K562 (cell line): ENCODE results near the gene ATP5ME. TPM values are rescaled to one million over a fixed set of nuclear protein-coding genes. Genes with fewer than 3 reads are reported as not detected.
A peak's percentile ranks its signal among the peaks of the same experiment; 100 is the strongest.

Experiments
- ATAC-seq: fragments of 200-7000 bp; cut with Tn5 transposase; 3 replicates; pipeline ENCODE4 v1.9.1; 2020; ENCODE audit warnings: moderate library complexity
- BruUV-seq: library from RNA; stranded (reverse); fragments of 400-500 nt; replicated peaks from 2 replicates; lab custom pipeline; 2021; lab: Mats Ljungman, UMichigan
- CTCF ChIA-PET: fragments of 300-600 bp; formaldehyde crosslinking; extraction: SDS; loops from one replicate; lab custom pipeline; 2021; ENCODE audit warnings: low intra/inter-chr PET ratio; lab: Yijun Ruan, JAX
- POLR2A ChIA-PET: fragments of 300-600, 350-650 bp; sonication (Branson Sonifier 250); formaldehyde crosslinking; extraction: SDS; loops from one replicate; lab custom pipeline; 2021; ENCODE audit warnings: antibody characterized with exemption, inconsistent platforms; lab: Yijun Ruan, JAX
- DNase-seq, 4 experiments: peaks; one replicate each; pipeline versions ENCODE4 v3.0.0 to v3.0.0-alpha.2; 2011 to 2018; ENCODE audit warnings: low spot score in 3 of 4, mixed read lengths in 3 of 4; ENCODE audit errors: extremely low read depth in 1 of 4
- FAIRE-seq: peaks from 2 replicates; lab custom pipeline; 2011; peaks lifted over from hg19 to GRCh38; lab: Jason Lieb, UNC
- H2AFZ ChIP-seq: 2 replicates; pipeline ENCODE4 v1.6.0; 2011; ENCODE audit warnings: low read depth, low read length, control low read depth, inconsistent platforms
- H3K27ac ChIP-seq: fragments of 200-600 bp; 3 replicates; pipeline ENCODE4 v1.8.0; 2011; ENCODE audit warnings: low read depth, mild to moderate bottlenecking, control low read depth, inconsistent platforms, low read length, moderate library complexity, mixed read lengths; ENCODE audit errors: extremely low read depth
- H3K27me3 ChIP-seq, 2 experiments: fragments of 300-600 bp in 1 of 2; 2 replicates in 1 of 2; 3 replicates in 1 of 2; pipeline versions ENCODE4 v1.6.0 to v1.8.0; 2011; ENCODE audit warnings: inconsistent platforms in 2 of 2, low read length in 2 of 2, mild to moderate bottlenecking in 1 of 2, mixed read lengths in 1 of 2, moderate library complexity in 1 of 2; ENCODE audit not compliant: control insufficient read depth in 2 of 2, insufficient read depth in 2 of 2
- H3K36me3 ChIP-seq: fragments of 300-600 bp; 3 replicates; pipeline ENCODE4 v1.8.0; 2011; ENCODE audit warnings: mild to moderate bottlenecking, low read length, inconsistent platforms; ENCODE audit not compliant: control insufficient read depth, insufficient read depth
- H3K4me1 ChIP-seq, 2 experiments: fragments of 200-600 bp in 1 of 2; replicated peaks in 1 of 2; 2 replicates in 1 of 2; 3 replicates in 1 of 2; pipeline versions ENCODE4 v1.5.1 to v1.8.0; 2011; ENCODE audit warnings: inconsistent platforms in 2 of 2, low read length in 2 of 2, mild to moderate bottlenecking in 1 of 2, mixed read lengths in 1 of 2, moderate library complexity in 1 of 2; ENCODE audit not compliant: control insufficient read depth in 2 of 2, insufficient read depth in 2 of 2
- H3K4me2 ChIP-seq: 2 replicates; pipeline ENCODE4 v1.6.1; 2011; ENCODE audit warnings: low read length, control low read depth, inconsistent platforms, mixed read lengths; ENCODE audit not compliant: insufficient read depth
- H3K4me3 ChIP-seq: fragments of 200-600 bp; sonication (generic), shearing (Covaris generic); 2 replicates; pipeline ENCODE4 v1.5.1; 2016; ENCODE audit warnings: control low read depth, inconsistent platforms
- H3K79me2 ChIP-seq: fragments of 200-600 bp; 3 replicates; pipeline ENCODE4 v1.8.0; 2011; ENCODE audit warnings: low read length, inconsistent platforms; ENCODE audit not compliant: control insufficient read depth, insufficient read depth
- H3K9ac ChIP-seq, 2 experiments: 2 replicates each; pipeline versions ENCODE4 v1.6.0 to v1.6.1; 2011; ENCODE audit warnings: low read depth in 2 of 2, low read length in 2 of 2, control low read depth in 1 of 2, inconsistent platforms in 1 of 2, mild to moderate bottlenecking in 1 of 2, mixed read lengths in 1 of 2; ENCODE audit not compliant: insufficient read depth in 1 of 2
- H3K9me1 ChIP-seq: one replicate; pipeline ENCODE4 v1.6.0; 2011; ENCODE audit warnings: inconsistent platforms, mild to moderate bottlenecking, low read length, moderate library complexity; ENCODE audit not compliant: control insufficient read depth, insufficient read depth
- H3K9me3 ChIP-seq: replicated peaks from 2 replicates; pipeline ENCODE4 v1.5.1; 2011; ENCODE audit warnings: low read depth, low read length, inconsistent platforms; ENCODE audit not compliant: control insufficient read depth, insufficient read depth
- H4K20me1 ChIP-seq: replicated peaks from 2 replicates; pipeline ENCODE4 v1.6.1; 2011; ENCODE audit warnings: low read length, inconsistent platforms, mixed read lengths; ENCODE audit not compliant: control insufficient read depth, insufficient read depth
- ARID3B ChIP-seq: fragments of 250-450 bp; sonication (Bioruptor Pico); IDR thresholded peaks from 2 replicates; pipeline ENCODE4 v1.4.0; 2020; ENCODE audit warnings: borderline replicate concordance
- BHLHE40 ChIP-seq: IDR thresholded peaks from 2 replicates; pipeline ENCODE4 v1.6.1; 2011; ENCODE audit warnings: low read length, improper control_type of control experiment
- DDX20 ChIP-seq: fragments of 450-650 bp; IDR thresholded peaks from 2 replicates; pipeline ENCODE4 v1.6.1; 2016; ENCODE audit warnings: missing genetic modification characterization, low read depth, mild to moderate bottlenecking, missing compliant biosample characterization, moderate library complexity
- HNRNPL ChIP-seq: fragments of 200-400 bp; formaldehyde crosslinking; IDR thresholded peaks from 2 replicates; pipeline ENCODE4 v1.6.1; 2017; ENCODE audit warnings: low read depth, mild to moderate bottlenecking, low read length
- MECOM ChIP-seq: fragments of 250-450 bp; sonication (Bioruptor Pico); IDR thresholded peaks from 2 replicates; pipeline ENCODE4 v1.8.0; 2022; ENCODE audit warnings: inconsistent platforms
- MXD1 ChIP-seq: fragments of 250-450 bp; sonication (Bioruptor Pico); IDR thresholded peaks from 2 replicates; pipeline ENCODE4 v1.8.0; 2021; ENCODE audit warnings: borderline replicate concordance, mild to moderate bottlenecking, moderate library complexity; ENCODE audit not compliant: poor library complexity, severe bottlenecking
- PPARD ChIP-seq: fragments of 250-450 bp; sonication (Bioruptor Pico); IDR thresholded peaks from 2 replicates; pipeline ENCODE4 v1.8.0; 2022; ENCODE audit warnings: inconsistent platforms, mild to moderate bottlenecking, moderate library complexity
- RNF219 ChIP-seq: fragments of 250-450 bp; sonication (Bioruptor Pico); IDR thresholded peaks from 2 replicates; pipeline ENCODE4 v1.5.0; 2022; ENCODE audit warnings: mild to moderate bottlenecking
- SIRT6 ChIP-seq: IDR thresholded peaks from one replicate; pipeline ENCODE4 v1.6.1; 2012; ENCODE audit warnings: low read depth, mild to moderate bottlenecking, control low read depth, inconsistent platforms, low read length, moderate library complexity
- TAF15 ChIP-seq: fragments of 200-400 bp; formaldehyde crosslinking; IDR thresholded peaks from 2 replicates; pipeline ENCODE4 v1.6.1; 2017; ENCODE audit warnings: mild to moderate bottlenecking, low read depth, low read length, moderate library complexity
- U2AF1 ChIP-seq: fragments of 200-400 bp; formaldehyde crosslinking; optimal IDR thresholded peaks from 2 replicates; pipeline ENCODE3; 2017; ENCODE audit warnings: mild to moderate bottlenecking, low read depth, low read length, moderate library complexity
- ZNF121 ChIP-seq: sonication (generic); formaldehyde crosslinking; conservative IDR thresholded peaks from 2 replicates; pipeline ENCODE4 v1.8.0; 2022; ENCODE audit warnings: missing genetic modification reagents
- ZNF764 ChIP-seq: fragments of 250-450 bp; sonication (Bioruptor Pico); IDR thresholded peaks from 2 replicates; pipeline ENCODE4 v1.4.0; 2020; ENCODE audit warnings: low read depth, mild to moderate bottlenecking, moderate library complexity
- whole genome bisulfite sequencing: fragments of 100-300 bp; shearing (Covaris generic); methylation state at CpG from one replicate; pipeline ENCODE4 v1.1.6; 2016; ENCODE audit warnings: low coverage, mixed read lengths; ENCODE audit not compliant: insufficient coverage; ENCODE audit errors: missing lambda C conversion rate; 5-methylcytosine and 5-hydroxymethylcytosine counted together
- in situ Hi-C: fragments of 300-500 bp; cut with MboI; formaldehyde crosslinking; loops from 4 replicates; pipeline ENCODE4 v1.15.0; 2018; ENCODE audit warnings: inconsistent platforms, mixed read lengths
- intact Hi-C: fragments of 100-400 bp; cut with micrococcal nuclease; formaldehyde crosslinking; loops from 2 replicates; pipeline ENCODE4 v1.14.2; 2022
- polyA plus RNA-seq, 8 experiments: library from polyadenylated mRNA; depleted of rRNA in 4 of 8; stranded (reverse) in 5 of 8; unstranded in 3 of 8; fragments of >200 nt; fragmentation: Nextera tagmentation in 2 of 8; fragmentation: Illumina TruSeq in 1 of 8; extraction: Ambion mirVana in 2 of 8; extraction: Trizol in 1 of 8; gene quantifications; 2 replicates each; pipeline versions ENCODE4 v1.2.1 to v1.2.3, GENCODE V29; 2011 to 2014; ENCODE audit warnings: inconsistent platforms in 1 of 8, missing spikeins in 1 of 8
- total RNA-seq, 7 experiments: library from RNA; depleted of rRNA in 6 of 7; stranded (reverse); fragments of >200 nt in 6 of 7; fragmentation: Illumina TruSeq in 2 of 7; extraction: Trizol in 2 of 7; gene quantifications; 2 replicates each; pipeline versions ENCODE4 v1.2.1 to v1.2.3, GENCODE V29; 2011 to 2021; ENCODE audit warnings: low replicate concordance in 1 of 7
- TF ChIP-seq, protein P1 (sequence below): fragments of 250-450 bp; sonication (Bioruptor Pico); IDR thresholded peaks from 2 replicates; pipeline ENCODE4 v1.8.0; 2022; ENCODE audit warnings: moderate library complexity, mild to moderate bottlenecking, inconsistent platforms
- TF ChIP-seq, protein P2 (sequence below), 2 experiments: IDR thresholded peaks in 1 of 2; conservative IDR thresholded peaks in 1 of 2; 2 replicates each; pipeline ENCODE4 v1.6.1; 2016; ENCODE audit warnings: low read depth in 2 of 2, mild to moderate bottlenecking in 1 of 2, missing compliant biosample characterization in 1 of 2, missing genetic modification characterization in 1 of 2, moderate library complexity in 1 of 2

Gene ATP5ME
- total and polyA plus RNA-seq, 9 of the 15 experiments (the other 6 are each of a cell fraction or from before 2014, with no cell fraction given): 509 to 2,480 (median 887) TPM

- in situ Hi-C loops (no loop called here), intact Hi-C loops (no loop called here)
- DNase-seq: no peak
- peaks cover 21 to 52% of the 10 kb centered on the region in 2 experiments; a peak in 3 of 5 replicates for H3K27me3 ChIP-seq
- no peaks in the 10 kb centered on the region for H3K9me3 ChIP-seq
- H4K20me1 ChIP-seq: no peaks in the 10 kb centered on the region
- no peak overlapping the region for H3K4me3 ChIP-seq
- no peak overlapping the region for H3K4me2 ChIP-seq
- no peak overlapping the region for H2AFZ ChIP-seq
- BruUV-seq: no TSS peak
- ATAC-seq: no peak
- H3K79me2 ChIP-seq: no peaks in the 10 kb centered on the region
- ChIA-PET CTCF (no interaction called here), POLR2A (interaction anchor here (1.0 to 1.5 kb wide), 2 partner anchors 13 to 21 kb away, joined by 3 read pairs; no protein-coding TSS in a partner anchor)
- H3K36me3 ChIP-seq: peaks cover 10% of the 10 kb centered on the region; the same call in 2 of the 3 replicates
- H3K4me1 ChIP-seq: peaks cover 0 to 42% of the 10 kb centered on the region in 2 experiments; a peak in 2 of 5 replicates
- 35% methylated on average over 15 of the region's 22 CpGs for WGBS
- FAIRE-seq: no peak
- peak overlapping the region in 1 of 2 experiments; percentile 43; a peak in 1 of 4 replicates for H3K9ac ChIP-seq
- no peak overlapping the region for H3K27ac ChIP-seq
- no peaks in the 10 kb centered on the region for H3K9me1 ChIP-seq
- TF ChIP-seq DDX20 (tag): no peak
- no peak for TF ChIP-seq ZNF121 (CRISPR knock-in tag)
- TF ChIP-seq RNF219 (CRISPR knock-in tag): no peak
- TF ChIP-seq MECOM (CRISPR knock-in tag): no peak
- TF ChIP-seq ARID3B: no peak
- TF ChIP-seq, protein P1, sequence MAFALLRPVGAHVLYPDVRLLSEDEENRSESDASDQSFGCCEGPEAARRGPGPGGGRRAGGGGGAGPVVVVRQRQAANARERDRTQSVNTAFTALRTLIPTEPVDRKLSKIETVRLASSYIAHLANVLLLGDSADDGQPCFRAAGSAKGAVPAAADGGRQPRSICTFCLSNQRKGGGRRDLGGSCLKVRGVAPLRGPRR (CRISPR knock-in tag): no peak
- TF ChIP-seq HNRNPL: no peak
- no peak for TF ChIP-seq U2AF1
- no peak for TF ChIP-seq PPARD (CRISPR knock-in tag)
- TF ChIP-seq SIRT6: no peak
- TF ChIP-seq, protein P2, sequence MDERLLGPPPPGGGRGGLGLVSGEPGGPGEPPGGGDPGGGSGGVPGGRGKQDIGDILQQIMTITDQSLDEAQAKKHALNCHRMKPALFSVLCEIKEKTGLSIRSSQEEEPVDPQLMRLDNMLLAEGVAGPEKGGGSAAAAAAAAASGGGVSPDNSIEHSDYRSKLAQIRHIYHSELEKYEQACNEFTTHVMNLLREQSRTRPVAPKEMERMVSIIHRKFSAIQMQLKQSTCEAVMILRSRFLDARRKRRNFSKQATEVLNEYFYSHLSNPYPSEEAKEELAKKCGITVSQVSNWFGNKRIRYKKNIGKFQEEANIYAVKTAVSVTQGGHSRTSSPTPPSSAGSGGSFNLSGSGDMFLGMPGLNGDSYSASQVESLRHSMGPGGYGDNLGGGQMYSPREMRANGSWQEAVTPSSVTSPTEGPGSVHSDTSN (CRISPR knock-in tag; IDR thresholded peaks at IDR 0.05; ENCODE audit: low read depth): no peak
- TF ChIP-seq, protein P2 (tag; conservative IDR thresholded peaks at IDR 0.05; ENCODE audit: low read depth): no peak
- TF ChIP-seq MXD1: no peak
- no peak for TF ChIP-seq TAF15
- no peak for TF ChIP-seq ZNF764 (CRISPR knock-in tag)
- no peak for TF ChIP-seq BHLHE40
Measured at GRCh38 chr4:666436-666810, 7.7 kb downstream of the ATP5ME start.
